ENCODE results near the gene PAPOLB. TPM values are rescaled to one million over a fixed set of nuclear protein-coding genes. Genes with fewer than 3 reads are reported as not detected.
A peak's percentile ranks its signal among the peaks of the same experiment; 100 is the strongest.

Gene PAPOLB
- total RNA-seq, 1 experiment from 2014 or later: not detected

GRCh38 chr7:4878336-4879335 lies 16.8 kb upstream of the PAPOLB start:
- no peak for DNase-seq (ENCODE audit: low read depth)

- DNase-seq (ENCODE audit: low read depth): no peak
Measured at GRCh38 chr7:4876586-4876985, 14.8 kb upstream of the PAPOLB start.

GRCh38 chr7:4875391-4875790 lies 13.6 kb upstream of the PAPOLB start:
- DNase-seq (ENCODE audit: low read depth): no peak

DNA sequence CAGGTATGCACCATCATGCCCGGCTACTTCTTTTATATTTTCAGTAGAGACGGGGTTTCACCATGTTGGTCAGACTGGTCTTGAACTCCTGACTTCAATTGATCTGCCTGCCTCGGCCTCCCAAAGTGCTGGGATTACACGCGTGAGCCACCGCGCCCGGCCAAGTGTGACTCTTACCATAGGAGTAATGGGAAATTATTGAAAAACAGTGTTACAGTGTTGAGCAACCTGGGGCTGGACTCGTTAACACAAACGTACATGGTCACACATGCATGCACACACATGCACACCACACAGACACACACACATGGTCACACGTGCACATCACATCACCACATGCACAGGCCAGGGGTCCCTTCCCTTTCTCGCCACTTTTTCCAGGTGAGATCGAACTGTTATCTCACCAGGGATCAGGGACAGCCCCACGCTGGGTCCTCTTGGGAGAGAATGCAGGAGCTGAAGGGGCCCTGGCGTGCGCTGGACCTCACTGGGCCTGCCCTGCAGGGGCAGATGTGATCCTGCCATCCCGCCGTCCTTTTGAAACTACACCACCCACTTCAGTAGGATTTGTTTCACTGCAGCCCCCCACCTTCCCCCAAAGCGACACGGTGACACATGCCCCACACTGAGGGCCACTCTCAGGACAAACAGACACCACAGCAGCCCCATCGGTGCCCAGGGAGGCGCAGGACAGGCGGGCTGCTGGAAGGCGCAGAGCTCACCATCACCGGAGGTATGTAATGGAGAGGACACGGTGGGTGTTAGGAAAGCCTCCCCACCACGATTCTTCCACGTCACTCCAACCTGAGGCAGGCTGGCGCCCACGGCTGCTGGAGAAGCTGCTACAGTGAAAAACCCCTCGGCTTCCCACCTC lies 11.5 kb upstream of the PAPOLB start:
- no peak for DNase-seq (ENCODE audit: low read depth)

DNA sequence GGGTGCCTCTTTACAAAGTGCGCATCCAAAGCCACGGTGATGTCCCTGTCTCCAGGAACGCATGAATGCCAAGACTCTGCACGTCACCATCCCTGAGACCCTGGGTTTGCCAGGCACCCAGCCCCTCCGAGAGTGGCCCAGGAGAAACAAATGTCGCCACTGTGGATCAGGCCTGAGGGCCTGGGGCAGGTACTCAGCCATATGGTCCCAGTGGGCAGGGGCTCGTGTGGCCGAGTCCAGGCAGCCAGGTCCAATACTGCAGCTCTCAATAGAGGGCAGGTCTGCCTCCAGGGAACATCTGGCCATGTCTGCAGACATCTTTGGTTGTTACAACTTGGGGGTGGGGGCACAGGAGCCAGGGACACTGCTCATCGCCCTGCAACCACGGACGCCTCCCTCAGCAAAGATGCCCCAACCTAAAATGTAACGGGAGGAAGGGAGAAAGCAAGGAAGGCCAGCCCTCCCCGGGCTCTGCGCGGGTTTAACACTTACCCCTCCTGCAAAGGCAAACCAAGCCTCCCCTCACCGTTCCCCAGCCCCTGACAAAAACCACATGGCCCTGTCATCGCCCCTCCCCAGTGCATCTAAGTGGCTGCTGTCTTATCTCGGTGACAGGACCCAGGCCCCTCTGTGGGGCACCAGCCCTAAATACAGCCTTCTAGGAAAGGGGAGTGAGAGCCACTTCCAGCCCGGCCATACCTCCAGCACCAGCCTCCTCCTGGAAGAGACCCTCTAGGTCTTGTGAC lies 10.3 kb upstream of the PAPOLB start:
- DNase-seq (ENCODE audit: low read depth): no peak

- no peak for DNase-seq (ENCODE audit: low read depth)
Measured at GRCh38 chr7:4871056-4871680, 9.3 kb upstream of the PAPOLB start.

DNA sequence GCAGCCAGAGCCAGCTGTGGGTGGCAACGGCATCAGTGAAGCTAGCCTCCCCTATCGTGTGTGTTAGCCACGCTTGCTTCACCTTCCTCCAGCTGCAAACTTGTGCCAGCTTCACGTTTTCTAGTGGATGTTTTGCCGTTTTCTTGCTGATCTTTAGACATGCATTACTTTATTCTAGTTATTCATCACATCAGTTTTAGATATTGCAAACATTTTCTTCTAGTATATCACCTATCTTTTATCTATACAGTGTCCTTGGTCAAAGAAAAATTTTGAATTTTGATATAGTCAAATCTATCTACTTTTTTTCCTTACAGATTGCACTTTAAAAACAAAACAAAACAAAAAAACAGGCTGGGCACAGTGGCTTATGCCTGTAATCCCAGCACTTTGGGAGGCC lies 6.7 kb upstream of the PAPOLB start:
- no peak for DNase-seq (ENCODE audit: low read depth)

GRCh38 chr7:4866528-4867496 lies 5.0 kb upstream of the PAPOLB start:
- DNase-seq (ENCODE audit: low read depth): no peak

DNA sequence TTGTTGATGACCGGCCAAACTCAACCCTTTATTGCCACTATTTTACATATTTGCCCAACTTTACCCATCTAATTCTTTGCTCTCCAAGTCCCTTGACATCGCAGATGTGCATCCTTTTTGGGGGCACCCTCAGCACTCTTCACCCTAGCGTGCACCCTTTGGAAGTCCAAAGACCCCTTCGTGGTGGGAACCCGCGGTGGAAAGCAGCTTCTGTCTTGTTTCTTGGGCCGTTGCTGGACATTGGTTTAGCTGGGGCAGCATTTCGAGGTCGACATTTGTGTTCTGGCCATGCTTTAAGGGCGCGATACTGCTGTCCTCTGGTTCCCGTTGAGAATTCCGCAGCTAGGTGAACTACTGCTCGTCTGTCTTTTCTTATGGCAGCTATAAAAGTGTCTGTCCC lies 326 bp upstream of the PAPOLB start:
- no peak for DNase-seq (ENCODE audit: low read depth)

DNA sequence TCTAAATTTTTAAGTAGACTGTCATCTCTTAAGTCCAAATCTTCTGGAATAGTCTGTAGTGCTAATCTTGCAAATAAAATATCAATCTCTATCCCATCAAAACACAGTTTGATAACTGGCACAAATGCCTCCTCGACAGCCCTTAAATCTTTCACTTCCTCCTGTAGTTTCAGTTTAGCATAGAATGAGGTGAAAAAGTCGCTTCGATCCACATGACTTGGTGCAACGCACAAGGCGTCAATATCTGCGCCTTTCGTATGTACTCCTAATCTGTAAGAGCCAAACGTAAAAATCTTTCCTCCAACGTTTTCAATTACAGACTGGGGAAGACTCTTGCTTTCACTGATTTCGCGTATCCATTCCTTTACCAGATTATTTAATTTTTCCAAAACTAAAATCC lies 603 bp downstream of the PAPOLB start:
- DNase-seq (ENCODE audit: low read depth): no peak

DNA sequence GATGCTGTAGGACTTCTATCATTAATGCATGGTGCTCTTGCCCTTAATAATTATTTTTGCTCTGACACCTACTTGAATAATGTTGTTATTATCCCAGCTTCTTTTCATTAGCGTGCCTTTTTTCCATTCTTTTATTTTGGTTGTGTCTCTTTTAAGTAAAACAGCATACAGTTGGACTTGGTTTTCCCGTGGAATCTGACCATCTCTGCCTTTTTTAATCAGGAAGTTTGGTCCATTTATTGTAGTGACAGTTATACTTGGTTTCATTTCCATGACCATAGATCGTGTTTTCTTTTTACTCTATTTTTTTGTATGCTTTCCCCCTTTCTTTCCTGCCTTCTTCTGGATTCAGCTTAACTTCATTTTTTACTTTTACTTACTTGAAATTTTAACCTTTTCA lies 4.6 kb downstream of the PAPOLB start:
- no peak for DNase-seq (ENCODE audit: low read depth)

DNA sequence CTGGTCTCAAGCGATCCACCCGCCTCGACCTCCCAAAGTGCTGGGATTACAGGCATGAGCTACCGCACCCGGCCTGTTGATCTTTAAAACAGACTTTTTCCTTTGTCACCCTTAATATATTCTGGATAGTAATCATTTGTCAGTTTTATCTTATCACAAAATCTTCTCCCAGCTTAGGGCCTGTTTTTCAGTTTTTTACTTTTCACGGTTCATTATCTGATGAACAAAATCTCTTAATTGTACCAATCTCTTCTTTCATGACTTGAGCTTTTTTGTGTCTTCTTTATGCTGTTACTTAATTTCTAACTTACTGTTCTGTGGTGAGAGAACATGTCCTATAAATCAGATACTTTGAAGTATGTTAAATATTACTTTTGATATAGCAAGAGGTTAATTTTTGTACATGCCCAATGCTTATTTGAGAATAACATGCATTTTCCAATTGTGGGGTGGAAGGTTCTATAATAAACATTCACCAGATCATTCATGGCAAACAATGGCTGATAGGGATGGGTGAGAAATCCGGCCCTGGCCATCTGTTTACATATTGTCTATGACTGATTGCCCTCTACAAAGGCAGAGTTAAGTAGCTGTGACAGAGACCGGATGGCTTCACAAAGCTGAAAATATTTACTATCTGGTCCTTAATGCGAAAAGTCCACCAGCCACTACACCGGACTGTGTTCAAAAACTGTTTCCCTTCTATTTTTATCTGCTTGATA lies 5.3 kb downstream of the PAPOLB start:
- DNase-seq (ENCODE audit: low read depth): no peak

- no peak for DNase-seq (ENCODE audit: low read depth)
Measured at GRCh38 chr7:4854916-4855315, 6.9 kb downstream of the PAPOLB start.

DNA sequence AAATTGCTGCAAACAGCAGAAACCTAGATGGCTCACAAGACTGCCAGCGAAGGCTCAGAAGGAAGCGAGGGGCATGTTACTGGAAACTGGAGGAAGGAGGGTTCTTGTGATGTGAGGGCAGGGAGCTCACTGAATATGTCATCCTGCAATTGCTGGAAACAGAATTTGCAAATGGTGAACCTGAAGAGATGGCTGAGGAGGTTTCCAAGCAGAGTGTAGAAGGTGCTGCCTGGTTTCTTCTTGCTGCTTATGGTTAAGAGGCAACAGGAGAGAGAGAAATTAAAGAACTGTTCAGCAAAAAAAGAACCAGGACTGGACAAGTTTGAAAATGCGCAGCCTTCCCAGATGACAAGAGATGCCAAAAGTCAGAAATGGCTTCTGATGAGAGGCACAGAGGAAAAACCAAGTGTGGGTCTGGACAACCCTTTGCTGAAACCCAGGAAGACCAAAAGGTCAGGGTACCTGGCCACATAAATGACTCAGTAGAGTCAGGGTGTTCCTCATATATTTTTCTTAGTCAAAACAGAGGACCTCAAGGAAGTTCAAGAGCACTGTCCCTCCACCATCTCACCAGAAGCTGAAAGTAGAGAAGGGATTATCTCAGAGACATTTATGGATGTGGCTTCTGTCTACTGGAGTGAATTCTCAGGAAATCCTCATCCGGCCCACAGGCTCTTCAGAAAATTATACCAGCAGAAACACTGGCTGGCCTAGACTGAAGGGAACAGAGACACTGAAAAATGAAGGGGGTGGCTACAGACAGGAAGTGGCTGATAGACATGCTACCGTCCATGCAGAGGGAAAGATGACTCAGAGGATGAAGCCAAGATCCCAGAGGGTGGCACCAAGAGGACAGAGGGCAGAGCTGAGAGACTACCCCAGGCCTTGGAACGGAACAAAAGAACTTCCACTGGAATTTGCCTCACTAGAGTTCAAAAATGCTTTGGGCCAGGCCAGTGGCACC lies 10.1 kb downstream of the PAPOLB start:
- DNase-seq (ENCODE audit: low read depth): peak; percentile 57

- DNase-seq (ENCODE audit: low read depth): no peak
Measured at GRCh38 chr7:4850262-4850795, 11.5 kb downstream of the PAPOLB start.

- no peak for DNase-seq (ENCODE audit: low read depth)
Measured at GRCh38 chr7:4849390-4849789, 12.4 kb downstream of the PAPOLB start.

- no peak for DNase-seq (ENCODE audit: low read depth)
Measured at GRCh38 chr7:4845740-4846142, 16.1 kb downstream of the PAPOLB start.
